Embryonic facial prominence (tissue), 1 donor: ENCODE measurements around the gene GARIN5B.

ENCODE experiments used
- DNase-seq: peaks from one replicate; pipeline ENCODE4 v3.0.0-alpha.2; 2016; ENCODE audit errors: extremely low spot score

Gene GARIN5B

DNA sequence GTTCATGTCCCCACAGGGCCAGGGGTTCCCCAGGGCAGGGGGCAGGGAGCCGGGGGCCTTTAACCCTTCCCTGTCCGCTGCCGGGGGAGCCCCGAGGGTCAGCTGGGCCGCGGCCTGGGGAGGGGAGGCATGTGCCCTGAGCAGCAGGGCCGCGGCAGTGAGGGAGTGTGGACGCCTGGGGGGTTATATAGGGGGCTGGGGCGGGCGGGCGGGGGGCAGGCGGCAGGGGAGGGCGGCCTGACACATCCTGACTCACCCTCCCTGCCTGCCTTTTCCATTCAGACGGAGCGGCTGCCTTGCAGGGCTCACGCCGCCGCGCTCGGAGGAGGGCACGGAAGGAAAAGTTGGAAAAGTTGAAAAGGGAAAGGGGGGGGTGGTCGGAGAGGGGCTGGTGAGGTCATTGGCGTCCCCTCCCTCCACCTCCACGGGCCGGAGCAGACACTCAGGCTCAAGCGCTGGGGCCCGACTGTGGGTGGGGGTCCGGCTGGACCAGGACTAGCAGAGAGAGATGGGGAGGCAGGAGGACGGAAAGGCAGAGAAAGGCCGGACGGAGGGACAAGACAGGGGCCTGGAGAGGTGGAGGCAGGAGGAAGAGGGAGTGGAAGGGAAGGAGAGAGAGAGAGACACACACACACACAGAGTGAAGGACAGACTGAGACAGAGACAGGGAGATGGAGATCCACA lies 7.4 kb upstream of the GARIN5B start, which contains the start of gene IL11:
IL11 (minus strand) TSS at position 159 of the 684 bp plus-strand sequence; CDS start at position 6, 153 bp downstream.
- no peak for DNase-seq

DNA sequence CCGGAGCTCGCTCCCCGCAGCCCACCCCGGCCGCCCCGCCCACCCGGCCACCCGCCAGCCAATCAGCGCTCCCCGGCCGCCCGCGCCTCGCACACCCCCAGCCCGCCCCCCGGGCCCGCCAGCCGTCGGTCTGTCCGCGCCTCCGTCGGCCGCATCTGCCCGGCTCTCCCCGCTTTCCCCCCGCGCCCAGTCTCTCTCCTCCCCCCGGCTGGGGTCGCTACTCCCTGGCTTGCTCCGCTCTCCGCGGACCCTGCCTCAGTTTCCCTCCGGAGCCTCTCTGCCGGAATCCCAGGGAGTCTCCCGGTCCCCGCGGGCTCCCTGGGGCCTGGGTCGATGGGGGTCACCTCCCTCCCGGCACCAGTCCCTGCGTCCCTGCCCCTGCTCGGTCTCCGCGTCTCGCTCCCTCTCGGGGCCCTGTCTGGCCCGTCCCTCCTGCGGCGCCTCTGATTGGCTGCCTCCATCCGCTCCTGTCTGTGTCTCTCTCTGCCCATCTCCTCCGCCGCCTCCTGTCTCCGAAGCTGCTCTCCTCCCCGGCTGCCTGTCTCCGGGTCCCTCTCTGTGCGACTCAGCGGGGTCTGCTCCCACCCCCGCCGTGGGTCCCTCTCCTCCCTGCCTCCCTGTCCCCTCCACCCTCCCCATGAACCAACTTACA lies 6.7 kb upstream of the GARIN5B start:
- DNase-seq = no peak

DNA sequence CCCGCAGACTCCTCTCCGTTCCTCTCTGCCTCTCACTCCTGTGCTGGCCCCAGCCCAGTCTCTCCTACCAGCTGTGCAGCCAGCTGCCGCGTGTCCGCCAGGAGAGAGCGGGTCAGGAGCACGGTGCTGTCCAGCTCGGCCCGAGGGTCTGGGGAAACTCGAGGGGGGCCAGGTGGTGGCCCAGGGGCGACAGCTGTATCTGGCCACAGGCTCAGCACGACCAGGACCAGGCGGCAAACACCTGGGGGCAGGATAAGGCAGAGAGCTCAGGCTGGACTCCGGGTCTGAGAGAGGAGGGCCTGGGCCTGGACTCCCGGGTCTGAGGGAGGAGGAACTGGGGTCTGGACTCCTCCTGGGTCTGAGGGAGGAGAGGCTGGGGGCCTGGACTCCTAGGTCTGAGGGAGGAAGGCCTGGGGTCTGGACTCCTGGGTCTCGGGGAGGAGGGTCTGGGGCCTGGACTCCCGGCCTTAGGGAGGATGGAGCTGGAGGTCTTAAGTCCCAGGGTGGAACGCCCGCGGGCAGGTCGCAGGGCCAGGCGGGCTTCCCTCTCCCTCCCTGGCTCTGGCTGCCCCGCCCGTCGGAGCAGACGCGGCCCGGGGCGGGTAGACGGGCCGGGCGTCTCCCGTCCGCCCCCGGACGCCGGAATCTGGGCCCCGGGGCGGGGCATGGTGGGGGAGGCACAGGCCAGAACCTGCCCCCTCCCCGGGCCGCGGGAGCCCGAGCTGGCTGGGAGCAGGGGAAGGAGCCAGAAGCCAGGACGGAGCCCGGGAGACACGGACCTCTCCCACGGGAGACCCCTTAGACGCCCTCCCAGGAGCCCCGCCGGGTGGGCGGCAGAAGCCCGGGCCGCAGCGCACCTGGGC lies 5.9 kb upstream of the GARIN5B start:
- DNase-seq = no peak

- no peak for DNase-seq
Measured at GRCh38 chr19:55368106-55368505, 5.0 kb upstream of the GARIN5B start.

GRCh38 chr19:55366790-55367189 lies 3.7 kb upstream of the GARIN5B start:
- DNase-seq = no peak

DNA sequence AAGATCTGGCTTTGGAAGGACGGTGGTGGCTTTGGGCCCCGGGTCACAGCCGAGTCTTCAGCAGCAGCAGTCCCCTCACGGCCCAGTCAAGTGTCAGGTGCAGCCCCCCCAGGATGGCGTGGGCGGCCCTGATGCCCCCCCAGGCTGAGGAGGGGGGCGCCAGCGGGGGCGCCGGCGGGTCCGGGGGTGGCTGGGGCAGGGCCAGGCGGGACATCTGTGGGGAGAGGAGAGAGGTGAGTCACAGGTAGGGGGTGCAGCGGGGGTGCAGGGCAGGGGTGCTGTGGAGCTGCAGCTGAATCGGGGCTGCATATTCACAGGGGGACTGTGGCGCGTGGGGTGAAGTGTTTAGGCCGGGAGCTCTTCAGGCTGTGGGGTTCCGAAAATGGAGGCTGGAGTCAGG lies 2.9 kb upstream of the GARIN5B start:
- DNase-seq = no peak

DNA sequence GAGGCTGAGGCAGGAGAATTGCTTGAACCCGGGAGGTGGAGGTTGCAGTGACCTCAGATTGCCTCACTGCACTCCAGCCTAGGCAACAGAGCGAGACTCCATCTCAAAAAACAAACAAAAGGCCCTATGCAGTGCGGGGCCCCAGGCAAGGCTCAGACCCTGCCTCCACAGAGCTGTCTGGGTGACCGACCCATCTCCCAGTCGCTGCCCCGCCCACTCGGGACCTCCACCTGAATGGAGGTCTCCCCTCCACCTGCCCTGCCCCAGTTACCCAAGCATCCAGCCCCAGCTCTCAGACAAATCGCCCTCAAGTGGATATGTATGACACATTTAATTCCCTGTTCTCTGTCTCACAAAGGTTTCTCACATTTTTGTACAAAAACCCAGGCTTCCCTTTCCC lies 2.2 kb upstream of the GARIN5B start:
- no peak for DNase-seq

- DNase-seq = no peak
Measured at GRCh38 chr19:55362174-55362989, 678 bp downstream of the GARIN5B start.

DNA sequence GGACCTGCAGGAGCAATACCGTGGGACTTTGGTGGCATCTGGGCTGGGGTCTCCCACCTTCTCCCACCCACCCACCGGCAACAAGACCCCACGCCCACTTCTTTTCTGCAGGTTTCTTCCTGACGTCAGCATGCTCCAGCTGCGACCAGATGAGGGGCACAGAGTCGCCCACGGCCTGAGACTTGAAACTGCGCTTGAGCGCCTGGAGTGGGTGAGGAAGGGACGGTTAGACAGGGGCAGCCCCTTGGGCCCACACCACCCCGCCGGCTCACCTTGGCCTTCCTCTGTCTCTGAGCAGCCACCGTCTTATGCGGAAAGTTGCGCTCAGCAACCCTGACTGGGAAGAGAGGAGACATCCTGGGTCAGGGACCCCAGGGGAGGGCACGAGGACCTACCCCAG lies 2.2 kb downstream of the GARIN5B start:
- DNase-seq = no peak

DNA sequence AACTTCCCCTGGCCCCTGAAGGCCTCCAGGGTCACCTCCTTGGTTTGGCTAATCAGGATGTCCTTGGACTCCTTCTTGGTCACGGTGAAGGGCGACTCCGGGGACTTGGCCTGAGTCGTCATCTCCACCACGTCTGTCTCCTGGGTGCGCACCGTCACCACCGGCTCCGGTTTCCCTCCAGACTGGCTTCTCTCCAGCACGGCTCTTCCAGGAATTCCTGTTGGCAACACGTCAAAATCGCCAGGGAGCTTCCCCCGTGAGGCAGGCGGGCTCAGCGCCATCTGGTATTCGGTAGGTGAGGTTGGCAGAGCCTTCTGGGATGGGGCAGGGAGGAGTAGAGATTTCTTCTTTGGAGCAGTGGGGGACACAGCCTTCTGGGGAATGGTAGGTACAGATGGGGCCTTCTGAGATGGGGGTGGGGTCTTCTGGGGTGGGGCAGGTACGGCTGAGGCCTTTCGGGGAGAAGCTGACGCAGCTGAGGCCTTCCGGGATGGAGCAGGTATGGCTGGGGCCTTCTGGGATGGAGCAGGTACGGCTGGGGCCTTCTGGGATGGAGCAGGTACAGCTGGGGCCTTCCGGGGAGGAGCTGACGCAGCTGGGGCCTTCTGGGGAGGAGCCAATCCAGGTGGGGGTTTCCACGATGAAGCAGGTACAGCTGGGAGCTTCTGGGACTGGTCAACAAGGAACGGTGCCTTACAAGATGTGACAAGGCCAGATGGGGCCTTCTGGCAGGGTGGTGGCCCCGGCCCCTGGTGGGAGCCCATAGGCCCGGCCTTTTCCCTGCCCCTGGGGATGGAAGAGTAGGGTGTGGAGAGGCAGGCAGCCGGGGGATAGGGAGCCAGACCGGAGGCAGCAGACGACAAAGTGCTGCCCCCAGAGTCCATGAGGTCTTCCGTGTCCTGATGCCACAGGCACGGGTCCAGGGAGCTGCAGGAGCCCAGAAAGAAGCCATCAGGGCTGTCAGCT lies 3.8 kb downstream of the GARIN5B start:
- no peak for DNase-seq

DNA sequence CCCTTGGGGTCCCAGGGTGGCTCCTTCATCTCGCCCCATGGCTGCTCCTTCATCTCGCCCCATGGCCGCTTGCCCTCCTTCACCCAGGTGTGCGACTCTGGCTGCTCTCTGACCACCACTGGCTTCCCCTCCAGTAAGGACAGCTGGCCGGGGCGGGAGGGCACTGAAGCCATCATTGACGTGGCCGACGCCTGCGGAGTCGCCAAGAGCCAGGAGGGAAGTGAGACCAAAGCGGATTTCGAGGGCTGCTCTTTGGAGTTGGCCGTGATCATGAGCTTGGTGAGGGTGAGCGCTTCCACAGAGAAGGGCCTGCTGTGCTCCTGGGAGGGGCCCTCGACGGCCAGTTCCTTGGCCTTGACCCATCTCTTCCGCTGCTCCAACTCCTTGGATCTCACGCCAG lies 4.6 kb downstream of the GARIN5B start:
- DNase-seq = no peak

- DNase-seq = no peak
Measured at GRCh38 chr19:55355213-55355821, 7.7 kb downstream of the GARIN5B start.

- DNase-seq = no peak
Measured at GRCh38 chr19:55354698-55355212, 8.3 kb downstream of the GARIN5B start, which contains the start of gene COX6B2. COX6B2 (minus strand) TSS chr19:55354719; CDS start chr19:55354521, 198 bp downstream.

GRCh38 chr19:55353803-55354697 lies 9.0 kb downstream of the GARIN5B start:
- peak; percentile 40 for DNase-seq

- no peak for DNase-seq
Measured at GRCh38 chr19:55353356-55353802, 9.7 kb downstream of the GARIN5B start.

GRCh38 chr19:55352549-55353145 lies 10.4 kb downstream of the GARIN5B start:
- no peak for DNase-seq

- no peak for DNase-seq
Measured at GRCh38 chr19:55352040-55352439, 11.0 kb downstream of the GARIN5B start.
